Loucy (cell line): ENCODE data around the gene APOBEC3H.

Source experiments
- CTCF ChIP-seq: fragments of 200-600 bp; sonication (generic); conservative IDR thresholded peaks from 2 replicates; pipeline ENCODE4 v1.5.1; 2014; ENCODE audit warnings: mild to moderate bottlenecking, antibody characterized with exemption, low read length
- EZH2phosphoT487 ChIP-seq: fragments of 200-600 bp; IDR thresholded peaks from 2 replicates; pipeline ENCODE4 v1.6.1; 2018; ENCODE audit warnings: antibody characterized with exemption, mild to moderate bottlenecking, moderate library complexity, borderline replicate concordance

GRCh38 chr22:39078329-39078728 is 18.7 kb upstream of the APOBEC3H start:
- TF ChIP-seq CTCF (no peak), EZH2phosphoT487 (no peak)
